GM19328 (cell line): ENCODE measurements around the gene LIPC.

Experiments used
- ATAC-seq: cut with Tn5 transposase; IDR thresholded peaks from one replicate; pipeline ENCODE4 v1.9.1; 2021; ENCODE audit warnings: mild to moderate bottlenecking, moderate library complexity; ENCODE audit not compliant: unreplicated experiment

Gene LIPC

DNA sequence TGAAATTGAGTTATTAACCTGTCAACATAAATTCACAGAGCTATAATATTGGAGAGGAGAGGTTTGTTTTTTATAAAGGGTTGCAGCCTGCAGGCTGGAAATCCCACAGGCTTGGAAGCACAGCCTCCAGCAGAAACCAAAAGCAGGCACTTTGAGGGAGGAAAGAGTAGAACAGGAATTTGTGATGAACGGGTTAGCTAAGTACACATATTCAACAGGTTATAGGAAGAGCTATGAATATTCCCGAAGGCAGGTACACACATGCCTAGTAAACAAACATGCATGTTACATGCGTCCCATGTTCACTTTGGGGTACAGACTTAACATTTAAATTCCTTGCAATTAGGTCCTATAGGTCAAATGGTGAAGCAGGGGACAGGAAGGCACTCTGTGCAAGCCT is 25.9 kb upstream of the LIPC start:
- ATAC-seq: no peak

GRCh38 chr15:58406811-58407210 is 25.0 kb upstream of the LIPC start:
- ATAC-seq: no peak

DNA sequence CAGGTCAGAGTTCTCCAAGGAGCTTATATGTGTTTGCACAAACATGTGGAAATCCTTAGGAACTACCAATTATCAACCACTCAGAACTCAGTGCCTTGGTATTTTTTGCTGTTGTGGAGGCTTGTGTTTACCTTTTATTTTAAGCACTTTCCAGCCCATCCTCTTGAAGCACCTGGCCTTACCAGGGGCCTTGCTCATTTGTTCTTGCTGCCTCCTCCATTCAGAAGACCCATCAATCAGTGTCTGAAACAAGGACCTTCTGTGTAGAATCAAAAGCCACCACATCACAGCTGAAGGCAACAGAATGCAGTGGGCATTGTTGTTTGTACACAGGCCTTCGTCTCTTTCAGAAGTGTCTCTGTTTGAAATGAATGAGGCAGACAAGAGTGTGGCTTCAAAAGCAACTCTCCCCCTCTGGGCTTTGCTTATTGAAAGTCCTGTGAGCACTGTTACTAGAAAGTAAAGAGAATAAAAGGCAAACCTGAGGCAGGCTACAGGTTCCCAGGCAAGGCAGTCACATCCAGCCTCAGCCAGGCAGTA is 24.5 kb upstream of the LIPC start:
- no peak for ATAC-seq

DNA sequence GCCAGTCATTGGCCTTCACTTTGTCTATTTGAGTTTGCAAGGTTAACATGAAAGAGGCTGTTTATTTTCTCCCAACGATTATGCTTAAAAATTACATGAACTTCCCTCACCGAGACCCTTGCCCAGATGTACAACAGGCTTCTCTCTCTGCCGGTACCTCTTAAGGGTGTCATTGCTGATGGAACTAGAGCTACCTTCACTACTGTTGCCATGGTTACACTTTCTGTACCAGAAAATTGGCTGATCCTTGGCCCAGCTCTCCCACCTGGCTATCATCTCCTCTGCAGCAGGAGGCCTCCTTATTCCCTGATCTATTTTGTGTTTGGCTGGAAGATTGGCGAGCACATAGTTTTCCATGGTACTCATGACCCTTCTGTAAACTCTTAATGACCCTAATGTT is 24.0 kb upstream of the LIPC start:
- ATAC-seq: no peak

- no peak for ATAC-seq
These were observed 21.9 kb upstream of the LIPC start for GRCh38 chr15:58409861-58410260.

- ATAC-seq: no peak
These were observed 21.4 kb upstream of the LIPC start for GRCh38 chr15:58410353-58410752.

DNA sequence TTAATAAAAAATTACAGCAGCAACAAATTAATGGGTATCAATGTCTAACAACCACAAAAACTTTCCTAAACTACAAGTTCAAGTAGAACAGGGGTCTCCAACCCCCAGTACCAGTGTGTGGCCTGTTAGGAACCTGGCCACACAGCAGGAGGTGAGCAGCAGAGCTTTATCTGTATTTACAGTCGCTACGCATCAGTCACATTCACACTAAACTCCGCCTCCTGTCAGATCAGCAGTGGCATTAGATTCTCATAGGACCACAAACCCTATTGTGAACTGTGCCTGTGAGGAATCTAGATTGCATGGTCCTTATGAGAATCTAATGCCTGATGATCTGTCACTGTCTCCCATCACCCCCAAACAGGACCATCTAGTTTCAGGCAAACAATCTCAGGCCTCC is 18.5 kb upstream of the LIPC start:
- ATAC-seq: no peak

GRCh38 chr15:58415636-58416035 is 16.2 kb upstream of the LIPC start:
- no peak for ATAC-seq

- no peak for ATAC-seq
These were observed 14.8 kb upstream of the LIPC start for GRCh38 chr15:58416963-58417362.

- ATAC-seq: no peak
These were observed 13.7 kb upstream of the LIPC start for GRCh38 chr15:58418135-58418534.

- no peak for ATAC-seq
These were observed 11.8 kb upstream of the LIPC start for GRCh38 chr15:58419803-58420524.

DNA sequence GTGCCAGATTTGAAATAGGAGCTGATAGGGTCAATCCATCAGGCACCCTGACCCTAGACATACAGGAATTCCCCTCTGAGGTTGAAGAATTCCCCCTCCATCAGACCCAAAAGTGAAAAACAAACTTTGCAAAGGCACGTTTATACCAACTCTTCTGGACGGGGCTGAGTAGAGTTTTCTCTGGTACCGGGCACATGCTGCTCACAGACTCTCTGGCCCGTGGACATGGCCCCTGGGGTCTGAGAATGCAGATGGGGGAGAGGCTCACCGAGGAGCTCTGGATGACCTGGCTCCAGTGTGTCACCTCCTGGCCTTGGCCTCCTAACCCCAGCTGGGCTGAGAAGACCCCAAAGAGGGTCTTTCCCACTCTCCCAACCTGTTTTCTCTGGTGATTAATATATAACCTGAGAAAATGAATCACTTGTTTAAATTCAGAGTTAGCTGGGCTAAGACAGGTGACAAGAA is 11.2 kb upstream of the LIPC start:
- ATAC-seq: no peak

DNA sequence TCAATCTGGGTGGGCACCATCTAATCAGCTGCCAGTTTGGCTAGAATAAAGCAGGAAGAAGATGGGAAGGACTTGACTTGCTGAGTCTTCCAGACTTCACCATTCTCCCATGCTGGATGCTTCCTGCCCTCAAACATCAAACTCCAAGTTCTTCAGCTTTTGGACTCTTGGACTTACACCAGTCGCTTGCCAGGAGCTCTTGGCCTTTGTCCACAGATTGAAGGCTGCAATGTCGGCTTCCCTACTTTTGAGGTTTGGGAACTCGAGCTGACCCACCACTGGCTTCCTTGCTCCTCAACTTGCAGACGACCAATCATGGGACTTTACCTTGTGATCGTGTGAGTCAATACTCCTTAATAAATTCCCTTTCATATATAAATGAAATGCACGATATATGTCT is 8.6 kb upstream of the LIPC start:
- ATAC-seq: no peak

GRCh38 chr15:58423831-58424608 is 7.8 kb upstream of the LIPC start:
- ATAC-seq: no peak

DNA sequence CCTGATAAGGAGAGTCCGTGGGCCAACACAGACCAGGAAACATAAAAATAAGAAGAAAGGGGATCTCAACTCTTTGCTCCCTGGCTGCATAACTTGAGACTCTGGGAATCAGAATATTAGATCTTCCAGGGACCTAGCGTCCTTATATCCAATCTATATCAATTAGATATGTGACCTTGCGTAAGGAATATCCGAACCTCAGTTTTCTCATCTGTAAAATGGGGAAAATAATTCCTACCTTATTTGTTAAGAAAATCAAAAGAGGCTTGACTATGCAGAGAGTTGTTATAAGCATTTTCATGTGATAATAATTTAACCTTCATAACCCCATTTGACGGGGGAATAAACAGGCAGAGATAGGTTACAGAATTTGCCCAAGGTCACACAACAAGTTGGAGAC is 7.1 kb upstream of the LIPC start:
- no peak for ATAC-seq

DNA sequence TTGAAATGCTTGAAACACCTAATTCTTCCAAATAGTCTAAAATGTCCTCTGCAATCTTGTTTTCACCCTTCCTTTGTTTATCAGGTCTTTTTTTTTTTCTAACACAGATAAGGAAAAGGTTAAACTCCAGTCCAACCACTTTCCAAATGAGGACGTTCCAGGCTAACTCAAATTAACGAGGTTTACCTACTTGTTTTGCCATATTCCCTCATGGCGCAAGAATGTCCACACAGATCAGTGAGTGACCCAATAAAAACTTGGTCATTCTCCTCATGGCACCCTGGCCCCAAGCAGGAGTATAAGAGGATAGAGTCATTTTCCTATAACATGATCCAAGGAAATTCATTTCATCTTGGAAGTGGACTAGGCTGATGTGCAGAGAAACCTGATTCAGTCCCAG is 6.6 kb upstream of the LIPC start:
- ATAC-seq: no peak

GRCh38 chr15:58425834-58426233 is 6.0 kb upstream of the LIPC start:
- ATAC-seq: no peak

GRCh38 chr15:58426501-58426900 is 5.3 kb upstream of the LIPC start:
- no peak for ATAC-seq

DNA sequence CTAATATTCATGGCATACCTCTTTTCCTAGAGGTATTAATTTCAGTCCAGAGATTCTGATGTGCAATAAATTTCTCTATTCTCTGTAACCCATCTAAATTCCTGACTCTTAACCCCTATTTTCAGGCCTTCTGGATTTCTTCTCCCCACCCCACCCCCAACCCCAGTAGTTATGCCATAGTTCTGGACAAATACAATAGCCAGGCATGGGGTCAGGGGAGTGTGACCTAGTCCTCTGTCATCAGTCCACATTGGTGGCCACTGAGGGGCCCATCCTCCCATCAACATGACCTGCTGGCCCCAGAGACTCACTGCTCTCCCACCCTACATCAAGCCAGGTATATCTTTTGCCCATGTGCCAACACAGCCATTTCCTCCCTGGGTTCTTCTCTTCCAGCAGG is 3.8 kb upstream of the LIPC start:
- ATAC-seq: no peak

DNA sequence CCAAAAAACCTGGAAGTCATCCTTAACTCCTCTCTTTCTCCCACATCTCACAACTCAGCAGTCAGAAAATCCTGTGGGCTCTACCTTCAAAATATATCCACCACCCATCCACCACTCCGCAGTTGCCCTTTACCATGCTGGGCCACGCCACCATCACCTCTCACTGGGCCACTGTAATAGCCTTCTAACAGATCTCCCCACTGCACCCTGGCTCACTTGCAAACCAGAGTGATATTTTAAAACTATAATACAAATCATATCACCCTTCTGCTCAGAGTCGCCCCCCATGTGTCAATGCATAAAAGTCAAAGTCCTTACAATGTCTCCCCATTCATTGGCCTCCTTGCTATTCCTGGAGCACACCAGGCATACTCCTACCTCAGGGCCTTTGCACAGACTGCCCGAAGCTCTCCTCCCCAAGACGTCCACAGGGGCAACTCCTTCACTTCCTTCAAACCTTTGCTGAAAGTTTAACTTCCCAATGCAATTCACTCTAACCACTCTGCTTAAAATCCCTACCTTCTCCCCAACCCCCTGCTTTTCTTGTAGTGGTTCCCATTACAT is 1.5 kb upstream of the LIPC start:
- no peak for ATAC-seq

- no peak for ATAC-seq
These were observed 610 bp downstream of the LIPC start for GRCh38 chr15:58432401-58432800.
